SK-N-SH (cell line): Measurements from ENCODE around the gene ATCAY.

Source experiments
- EP300 ChIP-seq, 2 experiments: IDR thresholded peaks; 2 replicates each; pipeline versions ENCODE4 v1.4.0 to v1.6.1; 2012; ENCODE audit warnings: borderline replicate concordance in 1 of 2, low read depth in 1 of 2, low read length in 1 of 2
- EZH2phosphoT487 ChIP-seq: fragments of 200-600 bp; sonication (generic); IDR thresholded peaks from 2 replicates; pipeline ENCODE4 v1.6.1; 2017; ENCODE audit warnings: low read depth, mixed run types, mild to moderate bottlenecking, antibody characterized with exemption, moderate library complexity, borderline replicate concordance
- JUND ChIP-seq: IDR thresholded peaks from 2 replicates; pipeline ENCODE4 v1.4.0; 2012
- SIN3A ChIP-seq: IDR thresholded peaks from 2 replicates; pipeline ENCODE4 v1.6.1; 2012; ENCODE audit warnings: low read depth, mild to moderate bottlenecking, low read length, moderate library complexity, borderline replicate concordance
- TCF12 ChIP-seq: IDR thresholded peaks from 2 replicates; pipeline ENCODE4 v1.4.0; 2012

DNA sequence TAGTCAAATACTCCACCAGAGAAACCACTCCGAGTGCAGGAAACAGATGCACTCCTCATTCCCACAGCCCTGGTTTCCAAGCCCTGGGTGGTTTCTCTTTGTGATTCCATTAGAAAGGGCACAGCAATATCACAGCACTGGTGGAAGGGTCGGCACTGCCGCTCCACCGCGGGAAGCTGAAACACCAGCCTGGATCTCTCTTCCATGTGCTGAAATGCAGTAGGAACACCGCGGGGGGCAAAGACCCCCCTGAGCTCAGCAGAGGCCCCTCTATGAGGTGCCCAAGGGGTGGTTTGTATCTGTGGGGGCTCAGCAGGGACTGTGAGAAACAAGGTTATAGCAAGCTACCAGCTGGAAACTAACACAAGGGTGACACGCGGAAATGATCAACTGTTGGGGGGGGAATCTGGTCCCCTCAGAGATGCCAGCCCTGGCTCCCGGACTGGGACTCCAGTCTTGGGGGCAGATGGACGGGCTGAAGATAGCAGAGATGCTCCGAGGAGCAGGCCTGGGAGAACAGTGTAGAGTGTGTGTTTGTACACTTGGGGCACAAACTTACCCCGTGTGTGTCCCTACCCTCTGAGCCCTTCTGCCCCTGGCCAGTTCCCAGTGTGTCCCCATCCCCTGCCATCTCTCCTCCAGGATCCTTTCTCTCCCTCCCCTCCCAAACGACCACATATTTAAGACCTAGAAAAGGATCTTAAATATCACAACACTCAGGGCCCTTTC is 13.4 kb upstream of the ATCAY start:
- TF ChIP-seq TCF12 = no peak
- TF ChIP-seq EZH2phosphoT487 = no peak
- TF ChIP-seq JUND = no peak
- no peak for TF ChIP-seq EP300 (IDR thresholded peaks at IDR 0.05; ENCODE audit: borderline replicate concordance in 1 of 2, low read depth in 1 of 2, low read length in 1 of 2)
- no peak for TF ChIP-seq SIN3A
